AG10803 (cell line): Measurements from ENCODE around the gene FRMPD4.
A peak's percentile ranks its signal among the peaks of the same experiment; 100 is the strongest.
"Not testable (repeated sequence)": the region's sequence is repeated elsewhere in the genome, so short reads cannot be mapped to it uniquely, and the experiment has no call there.

Source experiments
- DNase-seq: peaks from one replicate; pipeline ENCODE4 v3.0.0; 2010; ENCODE audit warnings: low read depth
- H3K4me3 ChIP-seq: 2 replicates; pipeline ENCODE4 v1.5.1; 2011; ENCODE audit warnings: mild to moderate bottlenecking, low read length, control low read depth
- TF ChIP-seq, protein P1 (sequence below): conservative IDR thresholded peaks from 2 replicates; pipeline ENCODE4 v1.5.1; 2011; ENCODE audit warnings: mild to moderate bottlenecking, low read length, control low read depth, inconsistent platforms

FRMPD4 gene

DNA sequence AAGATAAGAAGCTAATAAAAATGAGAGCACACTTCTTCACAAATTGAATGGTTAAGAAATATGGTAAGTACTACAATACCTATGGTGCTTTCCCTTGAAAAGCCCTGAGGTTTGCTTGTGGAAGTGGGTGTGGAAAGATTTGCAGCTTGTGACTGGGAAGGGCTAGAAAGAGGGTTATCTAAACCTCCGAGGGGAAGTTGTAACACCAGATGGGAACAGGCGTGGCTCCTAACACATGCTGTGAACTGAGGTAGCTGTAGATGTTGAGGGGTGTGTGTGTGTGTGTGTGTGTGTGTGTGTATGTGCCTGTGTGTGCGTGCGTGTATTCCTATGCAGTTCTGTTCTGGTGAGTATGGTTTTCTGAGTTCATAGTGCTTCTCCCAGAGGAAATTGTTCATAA is 21.5 kb downstream of the FRMPD4 start:
- TF ChIP-seq, protein P1, sequence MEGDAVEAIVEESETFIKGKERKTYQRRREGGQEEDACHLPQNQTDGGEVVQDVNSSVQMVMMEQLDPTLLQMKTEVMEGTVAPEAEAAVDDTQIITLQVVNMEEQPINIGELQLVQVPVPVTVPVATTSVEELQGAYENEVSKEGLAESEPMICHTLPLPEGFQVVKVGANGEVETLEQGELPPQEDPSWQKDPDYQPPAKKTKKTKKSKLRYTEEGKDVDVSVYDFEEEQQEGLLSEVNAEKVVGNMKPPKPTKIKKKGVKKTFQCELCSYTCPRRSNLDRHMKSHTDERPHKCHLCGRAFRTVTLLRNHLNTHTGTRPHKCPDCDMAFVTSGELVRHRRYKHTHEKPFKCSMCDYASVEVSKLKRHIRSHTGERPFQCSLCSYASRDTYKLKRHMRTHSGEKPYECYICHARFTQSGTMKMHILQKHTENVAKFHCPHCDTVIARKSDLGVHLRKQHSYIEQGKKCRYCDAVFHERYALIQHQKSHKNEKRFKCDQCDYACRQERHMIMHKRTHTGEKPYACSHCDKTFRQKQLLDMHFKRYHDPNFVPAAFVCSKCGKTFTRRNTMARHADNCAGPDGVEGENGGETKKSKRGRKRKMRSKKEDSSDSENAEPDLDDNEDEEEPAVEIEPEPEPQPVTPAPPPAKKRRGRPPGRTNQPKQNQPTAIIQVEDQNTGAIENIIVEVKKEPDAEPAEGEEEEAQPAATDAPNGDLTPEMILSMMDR = no peak
- no peak overlapping the region for H3K4me3 ChIP-seq
- no peak for DNase-seq

DNA sequence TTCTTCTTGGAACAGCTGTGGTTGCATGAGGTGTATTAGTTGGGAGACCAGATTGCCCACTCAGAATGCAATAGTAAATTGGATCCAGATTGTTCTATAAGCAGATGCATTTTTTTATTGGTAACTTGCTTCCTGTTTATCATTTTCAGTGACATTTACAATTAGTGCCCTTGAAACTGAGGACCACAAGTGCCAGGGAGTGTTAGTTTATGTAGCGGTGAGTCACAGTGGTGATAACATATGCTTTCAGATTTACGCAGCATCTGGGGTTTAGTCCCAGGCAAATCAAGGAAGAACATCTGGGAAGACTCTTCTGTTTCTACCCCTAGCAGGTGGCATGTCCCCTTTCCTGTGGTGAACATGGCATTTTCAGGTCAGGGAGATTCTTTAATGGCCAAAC is 24.1 kb downstream of the FRMPD4 start:
- peak; percentile 57 for DNase-seq

DNA sequence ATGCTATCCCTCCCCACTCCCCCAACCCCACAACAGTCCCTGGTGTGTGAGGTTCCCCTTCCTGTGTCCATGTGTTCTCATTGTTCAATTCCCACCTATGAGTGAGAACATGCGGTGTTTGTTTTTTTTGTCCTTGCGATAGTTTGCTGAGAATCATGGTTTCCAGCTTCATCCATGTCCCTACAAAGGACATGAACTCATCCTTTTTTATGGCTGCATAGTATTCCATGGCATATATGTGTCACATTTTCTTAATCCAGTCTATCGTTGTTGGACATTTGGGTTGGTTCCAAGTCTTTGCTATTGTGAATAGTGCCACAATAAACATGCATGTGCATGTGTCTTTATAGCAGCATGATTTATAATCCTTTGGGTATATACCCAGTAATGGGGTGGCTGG is 25.9 kb downstream of the FRMPD4 start:
- H3K4me3 ChIP-seq, DNase-seq: not testable (repeated sequence)

More for the DNA sequence above, 24.1 kb downstream of the FRMPD4 start:
- TF ChIP-seq, protein P1 = no peak
- no peak overlapping the region for H3K4me3 ChIP-seq

DNA sequence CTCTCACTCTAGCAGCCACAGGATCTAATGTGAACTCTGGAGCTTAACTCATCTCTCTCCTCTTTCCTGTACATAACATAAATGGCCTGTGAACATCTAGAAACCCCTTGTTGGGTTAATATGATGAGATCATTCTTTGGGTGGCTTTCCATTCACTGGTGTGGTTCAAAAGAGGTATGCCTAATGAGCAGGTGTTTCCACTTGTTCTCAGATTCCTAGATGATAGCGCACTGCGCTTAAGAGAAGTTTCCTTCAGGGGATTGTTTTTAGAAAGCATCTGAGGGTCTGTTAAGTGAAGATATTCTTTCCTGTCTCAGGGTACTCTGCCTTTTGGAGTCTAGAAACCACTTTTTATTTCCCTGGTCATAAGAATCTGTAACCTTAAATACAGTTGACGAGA is 32.5 kb downstream of the FRMPD4 start:
- TF ChIP-seq, protein P1 = no peak
- no peak for DNase-seq
- no peak overlapping the region for H3K4me3 ChIP-seq

DNA sequence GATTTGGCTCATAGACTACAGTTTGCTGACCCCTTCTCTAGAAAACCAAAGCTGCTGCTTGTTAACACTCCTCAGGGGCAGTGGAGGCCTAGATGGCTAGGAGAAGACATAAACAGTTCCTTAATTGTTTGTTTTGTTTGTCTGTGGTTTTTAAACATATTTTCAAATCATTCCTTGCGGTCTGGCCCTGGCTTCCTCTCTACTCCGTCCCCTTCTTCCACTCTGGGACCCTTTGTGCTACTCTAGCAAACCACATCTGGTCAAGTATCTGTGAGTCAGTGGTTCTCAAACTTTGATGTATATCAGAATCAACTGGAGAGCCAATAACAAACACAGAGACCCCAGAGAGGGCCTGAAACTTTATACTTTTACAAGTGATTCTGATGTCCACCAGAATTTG is 36.1 kb downstream of the FRMPD4 start:
- TF ChIP-seq, protein P1 = no peak
- H3K4me3 ChIP-seq = no peak overlapping the region
- peak; percentile 29 for DNase-seq

DNA sequence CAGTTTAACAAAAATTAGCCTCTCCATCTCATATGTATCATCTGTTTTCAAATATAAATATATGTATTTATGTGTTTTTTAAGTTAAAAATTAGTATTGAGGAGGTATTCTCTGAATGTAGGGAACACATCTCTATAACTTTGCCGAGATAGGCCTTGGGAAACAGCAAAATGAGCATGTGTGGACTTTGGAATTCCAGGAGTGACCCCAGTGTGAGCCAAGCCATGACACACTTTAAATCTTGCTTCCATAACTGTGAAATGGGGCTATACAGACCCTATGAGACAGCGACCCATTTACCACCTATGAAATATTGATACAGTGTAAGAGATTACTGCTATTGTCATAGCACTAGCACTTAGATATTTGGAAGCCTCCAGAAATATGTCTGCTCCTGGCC is 58.8 kb downstream of the FRMPD4 start:
- no peak overlapping the region for H3K4me3 ChIP-seq
- TF ChIP-seq, protein P1 = no peak
- peak; percentile 41 for DNase-seq

DNA sequence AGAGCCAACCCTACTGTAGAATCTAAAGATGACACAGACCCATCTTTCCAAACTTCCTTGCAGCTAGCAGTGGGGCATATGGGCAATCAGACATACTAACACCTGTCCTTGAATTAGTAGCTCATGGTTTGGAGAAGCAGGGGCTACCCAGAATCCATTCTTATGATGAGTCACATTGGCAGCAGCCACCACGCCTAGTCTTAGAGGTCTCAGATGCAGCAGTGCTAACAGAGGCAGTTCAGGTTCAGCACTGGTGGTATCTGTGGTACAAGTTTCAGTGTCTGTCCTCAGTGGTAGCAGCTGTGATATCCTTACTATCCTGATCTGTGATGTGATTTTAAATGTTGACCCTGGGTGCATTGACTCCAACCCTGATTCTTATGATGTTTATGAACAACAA is 68.1 kb downstream of the FRMPD4 start:
- TF ChIP-seq, protein P1 = no peak
- DNase-seq = no peak
- no peak overlapping the region for H3K4me3 ChIP-seq

DNA sequence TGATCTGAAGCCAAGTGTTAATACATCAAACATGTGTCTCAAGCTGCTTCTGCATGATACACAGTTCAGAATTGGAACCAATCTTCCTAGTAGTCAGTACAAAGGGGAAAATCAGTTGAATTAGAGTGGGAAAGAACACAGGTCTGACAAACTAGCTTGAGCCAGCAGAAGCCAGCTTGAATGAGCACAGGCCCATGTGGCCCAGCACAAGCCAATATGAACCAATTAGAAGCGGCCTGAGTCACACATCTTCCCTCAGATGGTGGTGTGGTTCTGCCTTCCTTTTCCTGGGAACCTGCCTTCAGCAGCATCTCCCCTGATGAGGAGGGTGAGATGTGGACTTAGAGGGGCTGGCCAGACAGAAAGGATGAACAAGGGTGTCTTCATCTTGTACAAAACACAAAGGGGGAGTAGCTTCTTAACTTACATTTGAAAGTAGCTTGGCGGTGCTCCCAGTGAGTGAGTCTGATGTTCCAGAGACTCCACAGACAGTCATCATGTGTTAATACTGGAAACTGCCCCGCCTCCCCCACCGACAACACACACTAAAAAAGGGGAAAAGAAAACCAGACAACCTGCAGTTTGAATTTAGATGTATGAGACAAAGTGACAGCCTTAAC is 72.0 kb downstream of the FRMPD4 start:
- H3K4me3 ChIP-seq = no peak overlapping the region
- DNase-seq = peak; percentile 70
- TF ChIP-seq, protein P1 = no peak
